Gastrocnemius medialis (tissue), 4 donors: ENCODE measurements around the gene CSPG5. TPM values are rescaled to one million over a fixed set of nuclear protein-coding genes. Genes with fewer than 3 reads are reported as not detected.

ENCODE experiments used
- ATAC-seq, 2 donors: fragments of 150-250 bp; one replicate each; pipeline ENCODE4 v1.9.1; 2016
- DNase-seq, 2 donors: peaks; one replicate each; pipeline ENCODE4 v3.0.0-alpha.2; 2019
- H3K27ac ChIP-seq, 4 donors: fragments of 200-600 bp; sonication (generic); 1 replicate in 1 of 4; 2 replicates in 3 of 4; pipeline ENCODE4 v1.5.1; 2016 to 2018; ENCODE audit warnings: mild to moderate bottlenecking in 2 of 4, moderate library complexity in 1 of 4
- H3K27me3 ChIP-seq, 3 donors: fragments of 200-600 bp; sonication (generic) in 2 of 3; 1 replicate in 1 of 3; 2 replicates in 2 of 3; pipeline versions ENCODE4 v1.5.1 to v1.6.0; 2016 to 2019; ENCODE audit warnings: mild to moderate bottlenecking in 1 of 3, moderate library complexity in 1 of 3
- H3K36me3 ChIP-seq, 2 donors: fragments of 200-600 bp; sonication (generic) in 1 of 2; one replicate each; pipeline ENCODE4 v1.5.1; 2017 to 2018
- H3K4me1 ChIP-seq, 2 donors: fragments of 200-600 bp; sonication (generic) in 1 of 2; one replicate each; pipeline ENCODE4 v1.5.1; 2016 to 2017; ENCODE audit warnings: mild to moderate bottlenecking in 2 of 2
- H3K4me3 ChIP-seq, 4 donors: fragments of 200-600 bp; sonication (generic) in 3 of 4; 1 replicate in 1 of 4; 2 replicates in 3 of 4; pipeline ENCODE4 v1.5.1; 2016 to 2019; ENCODE audit warnings: mild to moderate bottlenecking in 2 of 4
- H3K9me3 ChIP-seq, 3 donors: fragments of 200-600 bp; sonication (generic) in 2 of 3; 1 replicate in 1 of 3; 2 replicates in 2 of 3; pipeline ENCODE4 v1.5.1; 2016 to 2019
- POLR2A ChIP-seq, 2 donors: fragments of 450-650 bp; IDR thresholded peaks; one replicate each; pipeline ENCODE4 v1.6.1; 2017; ENCODE audit warnings: antibody characterized with exemption in 2 of 2, mild to moderate bottlenecking in 2 of 2, moderate library complexity in 2 of 2
- in situ Hi-C, 4 donors: fragments of 200-750 bp; cut with MboI; loops; one replicate each; pipeline versions ENCODE4 v1.15.0 to v1.8.0; 2017; ENCODE audit warnings: low sequenced_read_pairs in 4 of 4
- intact Hi-C: fragments of 100-400 bp; cut with DNase I; formaldehyde crosslinking; loops from one replicate; pipeline ENCODE4 v1.15.1; 2023; ENCODE audit warnings: low total_unique reads
- total RNA-seq, 4 donors: library from RNA; depleted of rRNA; stranded (reverse); fragments of >200 nt; gene quantifications; one replicate each; pipeline versions ENCODE4 v1.1.0 to v1.2.3, GENCODE V29; 2016
- TF ChIP-seq, protein P1 (sequence below), 5 experiments: fragments of 450-650 bp in 3 of 5; fragments of 200-600 bp in 2 of 5; sonication (generic) in 2 of 5; IDR thresholded peaks in 4 of 5; conservative IDR thresholded peaks in 1 of 5; 1 replicate in 4 of 5; 2 replicates in 1 of 5; pipeline ENCODE4 v1.5.1; 2016 to 2019; ENCODE audit warnings: antibody characterized with exemption in 5 of 5, mild to moderate bottlenecking in 3 of 5, moderate library complexity in 3 of 5

The CSPG5 gene
- total RNA-seq, 4 donors from 2014 or later: 0.16 to 0.87 (median 0.29) TPM

DNA sequence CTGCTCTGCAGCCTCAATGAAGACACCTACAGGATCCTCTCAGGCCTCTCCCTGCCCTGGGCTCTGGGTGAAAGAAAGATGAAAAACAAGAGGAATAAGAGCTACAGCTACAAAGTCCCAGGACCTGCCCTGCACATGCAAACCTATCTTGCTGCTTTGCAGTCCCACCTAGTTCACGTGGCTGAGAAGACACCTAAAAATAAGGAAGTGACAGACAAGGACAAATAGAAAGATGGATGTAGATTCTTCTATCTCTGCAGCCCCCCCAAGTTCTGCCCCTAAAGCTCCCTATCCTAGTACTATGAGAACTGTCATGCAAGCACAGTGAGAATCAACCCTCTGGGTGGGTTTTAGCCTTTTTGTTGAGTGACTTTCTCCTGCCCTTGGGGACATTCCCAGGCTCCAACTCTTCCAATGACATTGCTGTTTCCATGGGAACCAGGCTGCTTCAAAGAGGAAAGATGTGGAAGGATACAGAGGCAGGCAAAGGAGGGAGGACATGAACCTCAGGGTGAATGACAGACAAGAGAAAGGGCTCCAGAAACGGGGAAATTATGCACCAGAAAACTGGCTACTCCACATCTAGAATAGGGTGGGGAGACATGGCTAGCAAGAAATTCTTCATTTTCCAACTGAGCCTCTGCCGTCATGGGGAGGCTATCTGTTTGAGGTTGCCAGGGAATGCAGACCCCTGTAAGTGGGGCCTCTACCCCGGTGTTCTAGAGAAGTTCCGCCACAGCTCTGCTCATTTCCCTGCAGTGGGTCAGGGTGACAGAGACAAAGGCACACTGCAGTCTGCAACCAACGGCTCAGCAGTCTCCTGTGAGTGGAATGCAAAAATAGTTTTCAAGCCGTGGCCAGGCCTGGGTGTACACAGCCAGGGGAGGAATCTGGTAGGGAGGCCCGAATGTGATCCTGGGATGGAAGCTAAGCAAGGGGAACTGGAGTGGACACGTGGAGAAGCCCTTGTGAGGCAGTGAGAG, 5.2 kb downstream of the CSPG5 start:
- DNase-seq: no peak
- in situ Hi-C loops: no loop called here
- no peak for TF ChIP-seq POLR2A (IDR thresholded peaks at IDR 0.05)
- TF ChIP-seq, protein P1, sequence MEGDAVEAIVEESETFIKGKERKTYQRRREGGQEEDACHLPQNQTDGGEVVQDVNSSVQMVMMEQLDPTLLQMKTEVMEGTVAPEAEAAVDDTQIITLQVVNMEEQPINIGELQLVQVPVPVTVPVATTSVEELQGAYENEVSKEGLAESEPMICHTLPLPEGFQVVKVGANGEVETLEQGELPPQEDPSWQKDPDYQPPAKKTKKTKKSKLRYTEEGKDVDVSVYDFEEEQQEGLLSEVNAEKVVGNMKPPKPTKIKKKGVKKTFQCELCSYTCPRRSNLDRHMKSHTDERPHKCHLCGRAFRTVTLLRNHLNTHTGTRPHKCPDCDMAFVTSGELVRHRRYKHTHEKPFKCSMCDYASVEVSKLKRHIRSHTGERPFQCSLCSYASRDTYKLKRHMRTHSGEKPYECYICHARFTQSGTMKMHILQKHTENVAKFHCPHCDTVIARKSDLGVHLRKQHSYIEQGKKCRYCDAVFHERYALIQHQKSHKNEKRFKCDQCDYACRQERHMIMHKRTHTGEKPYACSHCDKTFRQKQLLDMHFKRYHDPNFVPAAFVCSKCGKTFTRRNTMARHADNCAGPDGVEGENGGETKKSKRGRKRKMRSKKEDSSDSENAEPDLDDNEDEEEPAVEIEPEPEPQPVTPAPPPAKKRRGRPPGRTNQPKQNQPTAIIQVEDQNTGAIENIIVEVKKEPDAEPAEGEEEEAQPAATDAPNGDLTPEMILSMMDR (IDR thresholded peaks at IDR 0.05 in 4 of 5, conservative IDR thresholded peaks at IDR 0.05 in 1 of 5): no peak
- no peak overlapping the region for H3K4me3 ChIP-seq
- peaks cover 0 to 7% of the 10 kb centered on the region in 2 donors for H3K4me1 ChIP-seq
- intact Hi-C loops: no loop called here
- no peak for ATAC-seq
- no peak overlapping the region for H3K27ac ChIP-seq
- H3K9me3 ChIP-seq: no peaks in the 10 kb centered on the region
- peaks cover 0 to 6% (median 0%) of the 10 kb centered on the region in 3 donors for H3K27me3 ChIP-seq
- no peaks in the 10 kb centered on the region for H3K36me3 ChIP-seq

DNA sequence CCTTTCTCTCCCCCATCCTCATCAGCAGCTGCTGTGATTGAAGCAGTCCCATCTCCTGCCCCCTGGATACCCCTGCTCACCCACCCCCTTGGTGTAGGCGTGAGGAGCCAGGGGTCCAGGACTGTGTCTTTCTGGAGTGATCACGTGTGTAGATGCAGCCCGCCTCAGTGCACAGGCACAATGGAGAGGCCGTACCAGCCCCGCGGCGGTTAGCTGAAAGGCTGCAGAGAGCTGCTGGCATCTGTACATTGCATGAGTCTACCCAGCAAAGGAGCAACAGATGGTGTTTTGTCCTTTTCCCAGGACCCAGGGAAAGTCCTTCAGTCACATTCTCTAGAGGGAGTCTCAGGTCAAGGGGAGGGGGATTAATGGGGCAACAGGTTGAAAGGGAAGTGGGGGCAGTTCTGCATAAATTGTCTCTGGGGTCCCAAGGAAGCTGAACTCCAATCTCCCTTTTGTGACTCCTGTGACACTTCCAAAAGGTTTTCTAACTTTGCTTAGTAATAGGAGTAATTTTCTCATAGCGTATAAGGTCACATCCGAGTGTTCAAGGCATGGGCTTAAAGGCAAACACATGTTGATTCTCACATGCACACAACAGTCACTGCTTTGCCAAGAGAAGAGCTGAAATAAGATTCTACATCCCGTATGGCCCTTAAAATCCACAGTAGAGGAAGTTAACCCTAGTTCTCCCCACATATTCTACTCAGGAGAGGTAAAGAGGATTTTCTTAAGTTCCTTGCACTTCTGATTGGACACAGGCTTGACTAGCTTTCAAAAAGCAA, 7.1 kb downstream of the CSPG5 start:
- DNase-seq (no peak), ATAC-seq (no peak)
- in situ Hi-C loops (no loop called here), intact Hi-C loops (no loop called here)
- Histone ChIP-seq H3K36me3 (no peaks in the 10 kb centered on the region), H3K4me1 (no peaks in the 10 kb centered on the region), H3K27ac (no peak overlapping the region), H3K4me3 (no peak overlapping the region), H3K27me3 (no peaks in the 10 kb centered on the region), H3K9me3 (no peaks in the 10 kb centered on the region)
- no peak for TF ChIP-seq POLR2A (IDR thresholded peaks at IDR 0.05)
- TF ChIP-seq, protein P1 (IDR thresholded peaks at IDR 0.05 in 4 of 5, conservative IDR thresholded peaks at IDR 0.05 in 1 of 5): no peak

DNA sequence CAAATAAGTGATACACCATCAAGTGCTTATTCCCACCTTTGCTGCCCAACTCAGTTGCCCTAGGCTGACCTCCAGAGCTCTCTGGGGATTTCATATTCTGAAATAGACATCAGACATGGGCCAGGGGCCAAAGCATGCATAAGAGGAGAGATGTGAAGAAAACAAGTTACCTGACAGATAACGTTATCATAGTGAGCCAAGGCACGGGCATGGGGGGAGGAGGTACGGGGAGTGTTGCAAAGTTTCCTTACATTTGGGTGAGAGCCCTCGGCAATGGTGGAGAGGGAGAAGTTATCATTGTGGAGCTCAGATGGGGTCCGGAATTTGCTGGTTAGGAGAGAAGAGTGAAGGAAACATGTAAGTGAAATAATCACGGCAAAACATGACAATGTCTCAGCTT, 9.8 kb downstream of the CSPG5 start:
- Histone ChIP-seq H3K4me3 (no peak overlapping the region), H3K9me3 (no peaks in the 10 kb centered on the region), H3K4me1 (no peaks in the 10 kb centered on the region), H3K36me3 (no peaks in the 10 kb centered on the region), H3K27me3 (no peaks in the 10 kb centered on the region), H3K27ac (no peak overlapping the region)
- intact Hi-C loops (no loop called here), in situ Hi-C loops (no loop called here)
- no peak for TF ChIP-seq POLR2A (IDR thresholded peaks at IDR 0.05)
- TF ChIP-seq, protein P1 (IDR thresholded peaks at IDR 0.05 in 4 of 5, conservative IDR thresholded peaks at IDR 0.05 in 1 of 5): no peak
- DNase-seq: no peak
- no peak for ATAC-seq

DNA sequence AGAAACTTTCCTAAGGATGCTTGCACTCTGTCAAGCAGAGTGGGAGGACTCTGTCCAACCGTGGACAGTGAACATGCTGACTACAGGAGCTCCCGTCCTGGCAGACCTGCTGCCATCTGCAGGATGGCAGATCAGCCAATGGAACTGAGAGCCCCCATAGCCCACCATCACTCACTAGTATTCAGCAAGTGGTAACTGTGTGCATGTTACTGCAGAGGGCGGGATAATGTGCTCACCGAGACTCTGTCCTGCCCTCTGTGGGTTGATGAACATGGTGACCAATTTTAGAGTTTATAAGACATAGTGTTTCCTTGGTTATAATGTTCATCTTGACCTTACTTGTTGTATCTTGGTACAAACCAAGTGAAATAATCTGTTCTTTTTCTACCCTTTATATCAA, 11.5 kb downstream of the CSPG5 start:
- no peak overlapping the region for H3K27ac ChIP-seq
- no peak for DNase-seq
- no peak for ATAC-seq
- no peaks in the 10 kb centered on the region for H3K4me1 ChIP-seq
- H3K4me3 ChIP-seq: no peak overlapping the region
- in situ Hi-C loops (no loop called here), intact Hi-C loops (no loop called here)
- no peaks in the 10 kb centered on the region for H3K27me3 ChIP-seq
- H3K9me3 ChIP-seq: no peaks in the 10 kb centered on the region
- TF ChIP-seq, protein P1 (IDR thresholded peaks at IDR 0.05 in 4 of 5, conservative IDR thresholded peaks at IDR 0.05 in 1 of 5): no peak
- TF ChIP-seq POLR2A (IDR thresholded peaks at IDR 0.05): no peak
- H3K36me3 ChIP-seq: no peaks in the 10 kb centered on the region
